ENCODE results near the gene PYGO1.

The PYGO1 gene

GRCh38 chr15:55588070-55588814 lies at the start of gene PYGO1:
Gene PYGO1 (minus strand): TSS chr15:55588345. CDS start chr15:55587883, 462 bp downstream.
- peak; percentile 16 for TF ChIP-seq CTCF (IDR thresholded peaks at IDR 0.05; ENCODE audit: extremely low read depth, insufficient read depth, missing control alignments)
- in situ Hi-C loops (cut with MboI; ENCODE audit: low pct_unique_long_range_greater_than_20kb, low sequenced_read_pairs, unreplicated experiment), result no loop called here
- peak; percentile 77 for DNase-seq (ENCODE audit: low spot score)

- in situ Hi-C loops (cut with MboI; ENCODE audit: low pct_unique_long_range_greater_than_20kb, low sequenced_read_pairs, unreplicated experiment), result no loop called here
These were observed 48.9 kb upstream of the PYGO1 start for GRCh38 chr15:55637086-55637485.

DNA sequence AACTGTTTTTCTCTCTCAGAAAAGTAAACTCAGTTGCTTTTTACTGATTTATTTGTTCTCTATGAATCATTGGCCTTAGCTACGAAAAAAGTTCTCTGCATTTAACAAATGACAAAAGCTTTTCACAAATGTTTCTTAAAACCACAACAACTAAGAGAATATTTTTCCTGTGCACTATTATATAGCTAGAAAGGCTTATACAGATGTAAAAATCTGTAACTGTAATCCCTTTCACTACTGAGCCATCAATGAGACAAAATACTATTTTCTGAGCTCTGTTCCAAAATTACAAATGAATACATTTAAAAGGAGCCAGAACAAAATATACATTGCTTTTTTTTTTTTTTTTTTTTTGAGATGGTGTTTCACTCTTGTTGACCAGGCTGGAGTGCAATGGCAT lies 45.6 kb upstream of the PYGO1 start:
- in situ Hi-C loops (cut with MboI; ENCODE audit: low pct_unique_long_range_greater_than_20kb, low sequenced_read_pairs, unreplicated experiment), result no loop called here
- no peak for TF ChIP-seq CTCF (IDR thresholded peaks at IDR 0.05; ENCODE audit: extremely low read depth, insufficient read depth, missing control alignments)
- DNase-seq (ENCODE audit: low spot score), result no peak

More at GRCh38 chr15:55637086-55637485, 48.9 kb upstream of the PYGO1 start:
- no peak for DNase-seq (ENCODE audit: low spot score)
- no peak for TF ChIP-seq CTCF (IDR thresholded peaks at IDR 0.05; ENCODE audit: extremely low read depth, insufficient read depth, missing control alignments)

DNA sequence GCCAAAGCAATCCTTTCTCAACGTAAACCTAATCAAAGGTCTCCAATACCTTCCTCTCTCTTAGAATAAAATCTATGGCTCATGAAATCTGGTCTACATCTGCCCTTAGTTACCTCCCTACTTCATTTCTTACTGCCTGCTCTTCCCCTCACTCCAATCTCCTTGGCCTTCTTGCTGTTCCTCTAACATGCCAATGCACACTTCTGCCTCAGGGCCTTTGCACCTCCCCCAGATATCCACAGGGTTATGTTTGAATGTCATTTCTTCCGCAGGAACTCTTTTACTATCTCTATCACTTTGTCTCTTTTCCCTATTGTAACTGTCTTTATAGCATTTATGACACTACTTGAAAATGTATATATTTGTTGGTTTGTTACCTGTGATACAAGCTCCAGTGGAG lies 44.3 kb upstream of the PYGO1 start:
- no peak for TF ChIP-seq CTCF (IDR thresholded peaks at IDR 0.05; ENCODE audit: extremely low read depth, insufficient read depth, missing control alignments)
- in situ Hi-C loops (cut with MboI; ENCODE audit: low pct_unique_long_range_greater_than_20kb, low sequenced_read_pairs, unreplicated experiment), result no loop called here
- no peak for DNase-seq (ENCODE audit: low spot score)

- no peak for TF ChIP-seq CTCF (IDR thresholded peaks at IDR 0.05; ENCODE audit: extremely low read depth, insufficient read depth, missing control alignments)
- in situ Hi-C loops (cut with MboI; ENCODE audit: low pct_unique_long_range_greater_than_20kb, low sequenced_read_pairs, unreplicated experiment), result no loop called here
- no peak for DNase-seq (ENCODE audit: low spot score)
These were observed 42.7 kb upstream of the PYGO1 start for GRCh38 chr15:55630858-55631257.

DNA sequence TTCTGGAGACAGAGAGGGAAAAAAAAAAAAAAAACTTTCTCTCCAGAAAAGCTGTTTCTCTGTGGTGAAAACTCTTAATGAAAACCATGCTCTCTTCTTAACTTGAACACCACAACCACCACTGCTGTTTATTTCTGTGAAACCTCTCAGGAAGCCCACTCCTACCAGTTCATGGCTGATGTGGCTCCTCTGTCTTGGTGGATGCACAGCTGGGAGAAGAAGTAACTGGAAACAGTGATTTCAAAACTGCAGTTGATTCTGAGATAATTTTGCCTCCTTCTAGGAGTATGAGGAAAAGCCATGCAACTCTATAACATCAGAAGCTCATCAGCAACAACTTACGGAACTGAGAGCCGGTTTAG lies 40.2 kb upstream of the PYGO1 start:
- in situ Hi-C loops (cut with MboI; ENCODE audit: low pct_unique_long_range_greater_than_20kb, low sequenced_read_pairs, unreplicated experiment), result no loop called here
- TF ChIP-seq CTCF (IDR thresholded peaks at IDR 0.05; ENCODE audit: extremely low read depth, insufficient read depth, missing control alignments), result no peak

More for the DNA sequence above, 40.2 kb upstream of the PYGO1 start:
- no peak for DNase-seq (ENCODE audit: low spot score)

All from GM13977 (cell line).